ENCODE measurements around the gene C12orf43. TPM values are rescaled to one million over a fixed set of nuclear protein-coding genes. Genes with fewer than 3 reads are reported as not detected.

C12orf43 gene
- total RNA-seq, 1 donor from 2014 or later, result 24.8 TPM

- DNase-seq (no peak), ATAC-seq (ENCODE audit: low read depth) (no peak)
- no peaks in the 10 kb centered on the region for H3K36me3 Mint-ChIP-seq (ENCODE audit: low read depth)
- TF ChIP-seq CTCF (IDR thresholded peaks at IDR 0.05), result no peak
- no peaks in the 10 kb centered on the region for H3K4me1 Mint-ChIP-seq
- CTCF ChIA-PET, result no interaction called here
- intact Hi-C loops (cut with micrococcal nuclease), result no loop called here
- peaks cover 14% of the 10 kb centered on the region for H3K27me3 Mint-ChIP-seq
- POLR2A ChIA-PET, result no interaction called here
- H3K4me3 Mint-ChIP-seq, result no peak overlapping the region
- no peaks in the 10 kb centered on the region for H3K9me3 Mint-ChIP-seq
- no peak overlapping the region for H3K27ac Mint-ChIP-seq
Observed at GRCh38 chr12:120993496-120993895, 22.8 kb downstream of the C12orf43 start.

- Mint-ChIP-seq H3K36me3 (ENCODE audit: low read depth) (no peaks in the 10 kb centered on the region), H3K27ac (no peak overlapping the region), H3K27me3 (peaks cover 14% of the 10 kb centered on the region), H3K4me1 (no peaks in the 10 kb centered on the region), H3K4me3 (no peak overlapping the region), H3K9me3 (no peaks in the 10 kb centered on the region)
- ChIA-PET CTCF (no interaction called here), POLR2A (interaction anchor here (0.6 kb wide), 1 partner anchor 544 kb away, joined by 7 read pairs; no protein-coding TSS in a partner anchor)
- intact Hi-C loops (cut with micrococcal nuclease), result no loop called here
- no peak for ATAC-seq (ENCODE audit: low read depth)
- no peak for TF ChIP-seq CTCF (IDR thresholded peaks at IDR 0.05)
- no peak for DNase-seq
Observed at GRCh38 chr12:120992989-120993388, 23.3 kb downstream of the C12orf43 start.

- no peak for DNase-seq
- Mint-ChIP-seq H3K36me3 (ENCODE audit: low read depth) (no peaks in the 10 kb centered on the region), H3K4me3 (no peak overlapping the region), H3K9me3 (no peaks in the 10 kb centered on the region), H3K4me1 (no peaks in the 10 kb centered on the region), H3K27ac (no peak overlapping the region), H3K27me3 (peaks cover 11% of the 10 kb centered on the region)
- POLR2A ChIA-PET, result no interaction called here
- no peak for ATAC-seq (ENCODE audit: low read depth)
- no peak for TF ChIP-seq CTCF (IDR thresholded peaks at IDR 0.05)
- CTCF ChIA-PET, result interaction anchor here (0.6 kb wide), 1 partner anchor 345 kb away, joined by 5 read pairs; no protein-coding TSS in a partner anchor
- intact Hi-C loops (cut with micrococcal nuclease), result no loop called here
Observed at GRCh38 chr12:120991965-120992364, 24.3 kb downstream of the C12orf43 start.

- CTCF ChIA-PET, result no interaction called here
- intact Hi-C loops (cut with micrococcal nuclease), result no loop called here
- DNase-seq (no peak), ATAC-seq (ENCODE audit: low read depth) (no peak)
- H3K27me3 Mint-ChIP-seq, result peaks cover 8% of the 10 kb centered on the region
- H3K4me3 Mint-ChIP-seq, result no peak overlapping the region
- no peaks in the 10 kb centered on the region for H3K9me3 Mint-ChIP-seq
- H3K27ac Mint-ChIP-seq, result no peak overlapping the region
- POLR2A ChIA-PET, result interaction anchor here (0.6 kb wide), 1 partner anchor 135 kb away, joined by 3 read pairs; no protein-coding TSS in a partner anchor
- no peaks in the 10 kb centered on the region for H3K4me1 Mint-ChIP-seq
- H3K36me3 Mint-ChIP-seq (ENCODE audit: low read depth), result no peaks in the 10 kb centered on the region
- no peak for TF ChIP-seq CTCF (IDR thresholded peaks at IDR 0.05)
Observed at GRCh38 chr12:120990487-120991055, 25.7 kb downstream of the C12orf43 start.

- TF ChIP-seq CTCF (IDR thresholded peaks at IDR 0.05), result no peak
- no peaks in the 10 kb centered on the region for H3K4me1 Mint-ChIP-seq
- H3K27ac Mint-ChIP-seq, result no peak overlapping the region
- intact Hi-C loops (cut with micrococcal nuclease), result no loop called here
- ChIA-PET CTCF (no interaction called here), POLR2A (no interaction called here)
- no peak for ATAC-seq (ENCODE audit: low read depth)
- no peak for DNase-seq
- H3K36me3 Mint-ChIP-seq (ENCODE audit: low read depth), result no peaks in the 10 kb centered on the region
- H3K9me3 Mint-ChIP-seq, result no peaks in the 10 kb centered on the region
- peaks cover 2% of the 10 kb centered on the region for H3K27me3 Mint-ChIP-seq
- no peak overlapping the region for H3K4me3 Mint-ChIP-seq
Observed at GRCh38 chr12:120989687-120990086, 26.6 kb downstream of the C12orf43 start.
